Hepatocyte (in vitro differentiated cells): ENCODE results near the gene EEF2KMT. TPM values are rescaled to one million over a fixed set of nuclear protein-coding genes. Genes with fewer than 3 reads are reported as not detected.
"Not testable (repeated sequence)": the region's sequence is repeated elsewhere in the genome, so short reads cannot be mapped to it uniquely, and the experiment has no call there.

Experiments used
- DNase-seq: peaks from one replicate; pipeline ENCODE4 v3.0.0-alpha.2; 2016; ENCODE audit warnings: low spot score
- H2AFZ ChIP-seq: fragments of 200-600 bp; sonication (generic); 2 replicates; pipeline ENCODE4 v1.6.0; 2016; ENCODE audit warnings: antibody characterized with exemption, mild to moderate bottlenecking
- H3K27ac ChIP-seq: fragments of 200-600 bp; sonication (generic); 2 replicates; pipeline ENCODE4 v1.5.1; 2016; ENCODE audit warnings: mild to moderate bottlenecking
- H3K27me3 ChIP-seq: fragments of 200-600 bp; sonication (generic); 2 replicates; pipeline ENCODE4 v1.6.1; 2016
- H3K36me3 ChIP-seq: fragments of 200-600 bp; sonication (generic); replicated peaks from 2 replicates; pipeline ENCODE4 v1.5.1; 2016; ENCODE audit warnings: low read depth; ENCODE audit not compliant: insufficient read depth
- H3K4me1 ChIP-seq: fragments of 200-600 bp; sonication (generic); 2 replicates; pipeline ENCODE4 v1.5.1; 2016; ENCODE audit warnings: mild to moderate bottlenecking, moderate library complexity; ENCODE audit not compliant: insufficient read depth
- H3K4me2 ChIP-seq: fragments of 200-600 bp; sonication (generic); 2 replicates; pipeline ENCODE4 v1.6.0; 2016
- H3K4me3 ChIP-seq: fragments of 200-600 bp; sonication (generic); 2 replicates; pipeline ENCODE4 v1.5.1; 2016; ENCODE audit warnings: mild to moderate bottlenecking
- H3K79me2 ChIP-seq: fragments of 200-600 bp; sonication (generic); 2 replicates; pipeline ENCODE4 v1.6.0; 2017; ENCODE audit warnings: mild to moderate bottlenecking
- H3K9me2 ChIP-seq: fragments of 200-600 bp; sonication (generic); replicated peaks from 2 replicates; pipeline ENCODE4 v1.6.0; 2017; ENCODE audit warnings: mild to moderate bottlenecking; ENCODE audit not compliant: insufficient read depth
- H3K9me3 ChIP-seq: fragments of 200-600 bp; sonication (generic); 2 replicates; pipeline ENCODE4 v1.5.1; 2016; ENCODE audit warnings: low read depth, mild to moderate bottlenecking
- H4K20me1 ChIP-seq: fragments of 200-600 bp; sonication (generic); 2 replicates; pipeline ENCODE4 v1.6.0; 2016; ENCODE audit warnings: mild to moderate bottlenecking; ENCODE audit not compliant: insufficient read depth, poor library complexity, severe bottlenecking
- EZH2 ChIP-seq: fragments of 200-600 bp; sonication (generic); IDR thresholded peaks from 2 replicates; pipeline ENCODE4 v1.6.1; 2016; ENCODE audit warnings: antibody characterized with exemption, mild to moderate bottlenecking, borderline replicate concordance
- EZH2phosphoT487 ChIP-seq: fragments of 200-600 bp; sonication (generic); IDR thresholded peaks from one replicate; pipeline ENCODE4 v1.6.1; 2018; ENCODE audit warnings: antibody characterized with exemption, mild to moderate bottlenecking, low read depth, moderate library complexity; ENCODE audit not compliant: unreplicated experiment, severe bottlenecking
- WGBS: methylation state at CpG from one replicate; pipeline ENCODE4 v1.1.6; 2016; ENCODE audit warnings: low lambda C conversion rate; ENCODE audit errors: missing lambda C conversion rate; 5-methylcytosine and 5-hydroxymethylcytosine counted together
- polyA plus RNA-seq: library from polyadenylated mRNA; unstranded; fragments of >200 nt; fragmentation: Nextera tagmentation; extraction: Ambion mirVana; gene quantifications from 2 replicates; pipeline ENCODE4 v1.2.1, GENCODE V29; 2016
- total RNA-seq: library from RNA; depleted of rRNA; stranded (reverse); fragments of >200 nt; gene quantifications from 2 replicates; pipeline ENCODE4 v1.2.3, GENCODE V29; 2014
- TF ChIP-seq, protein P1 (sequence below): fragments of 200-600 bp; sonication (generic); IDR thresholded peaks from 2 replicates; pipeline ENCODE4 v1.5.1; 2016; ENCODE audit warnings: antibody characterized with exemption, mild to moderate bottlenecking; ENCODE audit not compliant: poor library complexity

Gene EEF2KMT
- total and polyA plus RNA-seq, 2 experiments from 2014 or later = 5.8 to 16.7 TPM

DNA sequence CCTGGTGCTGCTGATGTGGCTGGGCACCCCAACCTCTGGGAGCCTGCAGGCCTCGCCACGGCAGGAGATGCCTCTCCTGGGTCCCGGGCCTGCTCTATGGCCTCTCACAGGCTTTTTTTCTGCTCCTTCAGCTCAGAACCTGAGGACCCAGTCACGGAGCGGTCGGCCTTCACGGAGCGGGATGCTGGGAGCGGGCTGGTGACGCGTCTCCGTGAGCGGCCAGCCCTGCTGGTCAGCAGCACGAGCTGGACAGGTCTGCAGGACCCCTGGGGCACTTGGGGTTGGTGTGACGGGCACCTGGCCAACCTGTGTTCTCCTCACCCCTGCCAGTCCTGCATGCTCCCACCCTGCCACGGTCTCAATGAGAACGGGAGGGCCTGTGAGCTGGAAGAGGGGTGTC, 19.0 kb downstream of the EEF2KMT start:
- no peak overlapping the region for H3K27ac ChIP-seq
- DNase-seq = no peak
- peaks cover 17% of the 10 kb centered on the region for H3K79me2 ChIP-seq
- 97% methylated on average over 17 of the region's 17 CpGs for WGBS
- TF ChIP-seq EZH2 (no peak), EZH2phosphoT487 (no peak)
- TF ChIP-seq, protein P1, sequence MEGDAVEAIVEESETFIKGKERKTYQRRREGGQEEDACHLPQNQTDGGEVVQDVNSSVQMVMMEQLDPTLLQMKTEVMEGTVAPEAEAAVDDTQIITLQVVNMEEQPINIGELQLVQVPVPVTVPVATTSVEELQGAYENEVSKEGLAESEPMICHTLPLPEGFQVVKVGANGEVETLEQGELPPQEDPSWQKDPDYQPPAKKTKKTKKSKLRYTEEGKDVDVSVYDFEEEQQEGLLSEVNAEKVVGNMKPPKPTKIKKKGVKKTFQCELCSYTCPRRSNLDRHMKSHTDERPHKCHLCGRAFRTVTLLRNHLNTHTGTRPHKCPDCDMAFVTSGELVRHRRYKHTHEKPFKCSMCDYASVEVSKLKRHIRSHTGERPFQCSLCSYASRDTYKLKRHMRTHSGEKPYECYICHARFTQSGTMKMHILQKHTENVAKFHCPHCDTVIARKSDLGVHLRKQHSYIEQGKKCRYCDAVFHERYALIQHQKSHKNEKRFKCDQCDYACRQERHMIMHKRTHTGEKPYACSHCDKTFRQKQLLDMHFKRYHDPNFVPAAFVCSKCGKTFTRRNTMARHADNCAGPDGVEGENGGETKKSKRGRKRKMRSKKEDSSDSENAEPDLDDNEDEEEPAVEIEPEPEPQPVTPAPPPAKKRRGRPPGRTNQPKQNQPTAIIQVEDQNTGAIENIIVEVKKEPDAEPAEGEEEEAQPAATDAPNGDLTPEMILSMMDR = no peak
- H3K9me3 ChIP-seq = no peaks in the 10 kb centered on the region
- H2AFZ ChIP-seq = no peak overlapping the region
- H3K9me2 ChIP-seq = no peaks in the 10 kb centered on the region
- no peaks in the 10 kb centered on the region for H3K27me3 ChIP-seq
- no peaks in the 10 kb centered on the region for H3K36me3 ChIP-seq
- H3K4me1 ChIP-seq = no peaks in the 10 kb centered on the region
- no peak overlapping the region for H3K4me2 ChIP-seq
- no peak overlapping the region for H3K4me3 ChIP-seq
- H4K20me1 ChIP-seq = no peaks in the 10 kb centered on the region

DNA sequence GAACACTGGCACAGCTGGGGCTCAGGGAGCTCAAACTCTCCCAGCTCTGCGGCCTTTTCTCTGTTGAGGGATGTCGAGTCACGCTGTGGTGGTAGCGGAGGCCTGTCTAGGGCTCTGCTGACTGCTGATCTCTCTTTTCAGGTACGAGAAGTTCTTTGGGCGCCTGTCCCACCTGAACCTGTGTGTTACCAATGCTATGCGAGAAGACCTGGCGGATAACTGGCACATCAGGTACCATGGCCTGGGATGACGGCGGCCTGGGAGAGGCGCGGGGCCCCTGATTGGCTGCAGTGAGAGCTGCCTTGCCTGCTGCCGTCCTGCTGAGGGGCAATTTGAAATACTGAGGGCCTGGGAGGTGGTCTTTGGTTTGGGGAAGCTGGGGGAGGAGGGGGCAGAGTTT, 20.3 kb downstream of the EEF2KMT start:
- H3K36me3 ChIP-seq = no peaks in the 10 kb centered on the region
- no peak overlapping the region for H2AFZ ChIP-seq
- H3K4me3 ChIP-seq = no peak overlapping the region
- no peaks in the 10 kb centered on the region for H3K9me3 ChIP-seq
- H3K4me1 ChIP-seq = peaks cover 4% of the 10 kb centered on the region
- no peaks in the 10 kb centered on the region for H3K27me3 ChIP-seq
- H3K9me2 ChIP-seq = no peaks in the 10 kb centered on the region
- no peak overlapping the region for H3K4me2 ChIP-seq
- no peak for TF ChIP-seq EZH2
- no peak for TF ChIP-seq EZH2phosphoT487
- WGBS = 96% methylated on average over 13 of the region's 13 CpGs
- H3K79me2 ChIP-seq = peaks cover 28% of the 10 kb centered on the region
- no peak for DNase-seq
- no peak overlapping the region for H3K27ac ChIP-seq
- H4K20me1 ChIP-seq = no peaks in the 10 kb centered on the region

DNA sequence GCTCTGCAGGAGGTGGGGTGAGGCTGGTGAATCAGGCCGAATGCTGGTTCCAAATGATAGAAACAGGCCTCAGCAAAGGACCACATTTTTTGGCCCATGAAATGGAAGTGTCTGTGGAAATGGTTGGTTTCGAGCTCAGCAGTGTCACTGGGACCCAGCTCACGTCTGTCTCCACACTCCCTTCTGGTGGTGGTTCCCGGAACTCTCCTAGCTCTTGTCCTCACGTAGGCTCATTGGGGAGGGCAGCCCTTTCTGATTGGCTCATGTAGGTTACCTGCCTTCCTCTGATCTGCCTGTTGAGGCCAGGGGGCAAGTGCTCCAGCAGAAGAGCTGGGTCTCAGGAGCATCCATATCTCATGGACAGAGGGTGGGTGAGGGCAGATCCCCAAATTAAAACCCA, 22.0 kb downstream of the EEF2KMT start:
- TF ChIP-seq EZH2 (no peak), EZH2phosphoT487 (no peak)
- H3K4me2 ChIP-seq = no peak overlapping the region
- no peaks in the 10 kb centered on the region for H3K9me2 ChIP-seq
- DNase-seq = no peak
- no peaks in the 10 kb centered on the region for H4K20me1 ChIP-seq
- no peak overlapping the region for H3K4me3 ChIP-seq
- H3K27me3 ChIP-seq = no peaks in the 10 kb centered on the region
- peaks cover 7% of the 10 kb centered on the region for H3K4me1 ChIP-seq
- H2AFZ ChIP-seq = no peak overlapping the region
- no peak overlapping the region for H3K27ac ChIP-seq
- no peaks in the 10 kb centered on the region for H3K36me3 ChIP-seq
- 87% methylated on average over 5 of the region's 5 CpGs for WGBS
- H3K79me2 ChIP-seq = peaks cover 28% of the 10 kb centered on the region
- H3K9me3 ChIP-seq = no peaks in the 10 kb centered on the region

DNA sequence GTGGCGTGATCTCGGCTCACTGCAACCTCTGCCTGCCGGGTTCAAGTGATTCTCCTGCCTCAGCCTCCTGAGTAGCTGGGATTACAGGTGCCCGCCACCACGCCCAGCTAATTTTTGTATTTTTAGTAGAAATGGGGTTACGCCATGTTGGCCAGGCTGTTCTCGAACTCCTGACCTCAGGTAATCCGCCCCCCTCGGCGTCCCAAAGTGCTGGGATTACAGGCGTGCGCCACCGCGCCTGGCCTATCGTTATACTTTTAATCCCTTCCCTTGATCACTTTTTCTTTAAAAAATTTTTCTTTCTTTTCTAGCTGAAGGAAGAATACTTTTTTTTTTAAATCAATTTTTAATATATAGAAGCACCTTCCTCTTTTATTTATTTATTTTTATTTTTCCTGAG, 23.8 kb downstream of the EEF2KMT start:
- 87% methylated on average over 15 of the region's 15 CpGs for WGBS
- DNase-seq, H3K4me2 ChIP-seq, H3K4me1 ChIP-seq, H3K27ac ChIP-seq, H2AFZ ChIP-seq, H3K9me3 ChIP-seq, H3K36me3 ChIP-seq, H3K9me2 ChIP-seq, H3K27me3 ChIP-seq, H4K20me1 ChIP-seq, H3K4me3 ChIP-seq: not testable (repeated sequence)
- H3K79me2 ChIP-seq = peaks cover 28% of the 10 kb centered on the region

DNA sequence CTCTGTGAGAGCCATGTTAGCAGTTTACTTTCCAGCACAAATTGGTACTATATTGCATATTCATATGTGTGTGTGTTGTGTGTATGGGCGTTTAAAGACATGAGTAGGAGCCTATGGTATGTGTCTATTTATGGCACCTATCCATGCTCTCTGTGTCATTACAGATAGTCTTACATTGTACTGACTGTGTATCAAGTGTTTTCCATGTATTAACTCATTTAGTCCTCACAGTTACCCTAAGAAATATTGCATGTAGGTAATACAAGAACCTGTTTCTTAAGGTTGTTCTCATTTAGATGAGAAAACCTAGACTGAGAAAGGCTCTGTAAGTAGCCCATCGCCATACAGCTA, 24.3 kb downstream of the EEF2KMT start:
- no peak for TF ChIP-seq EZH2
- no peak for TF ChIP-seq EZH2phosphoT487
- TF ChIP-seq, protein P1 = no peak
- Histone ChIP-seq H3K27ac (no peak overlapping the region), H3K4me1 (peaks cover 7% of the 10 kb centered on the region), H2AFZ (no peak overlapping the region), H3K4me2 (peak overlapping the region; percentile 85), H3K79me2 (peaks cover 28% of the 10 kb centered on the region), H3K27me3 (no peaks in the 10 kb centered on the region), H3K9me2 (no peaks in the 10 kb centered on the region), H4K20me1 (no peaks in the 10 kb centered on the region), H3K9me3 (no peaks in the 10 kb centered on the region), H3K36me3 (no peaks in the 10 kb centered on the region), H3K4me3 (no peak overlapping the region)
- WGBS = 91% methylated on average over 2 of the region's 2 CpGs
- DNase-seq = no peak
